Parathyroid adenoma (tissue), 2 donors: ENCODE measurements around the gene TAS2R41.

Experiments used
- H2AFZ ChIP-seq: fragments of 300-600 bp; sonication (generic); one replicate; pipeline ENCODE4 v1.7.0; 2017; ENCODE audit warnings: antibody characterized with exemption, mild to moderate bottlenecking
- H3K27ac ChIP-seq: fragments of 300-600 bp; sonication (generic); one replicate; pipeline ENCODE4 v1.7.0; 2017
- H3K27me3 ChIP-seq: fragments of 300-600 bp; sonication (generic); one replicate; pipeline ENCODE4 v1.7.0; 2017; ENCODE audit warnings: low read length; ENCODE audit not compliant: control insufficient read depth, insufficient read depth
- H3K36me3 ChIP-seq: fragments of 300-600 bp; sonication (generic); one replicate; pipeline ENCODE4 v1.7.0; 2017; ENCODE audit warnings: low read length; ENCODE audit not compliant: control insufficient read depth, insufficient read depth
- H3K4me1 ChIP-seq: fragments of 300-600 bp; sonication (generic); one replicate; pipeline ENCODE4 v1.7.0; 2017; ENCODE audit warnings: control low read depth
- H3K4me2 ChIP-seq: fragments of 300-600 bp; sonication (generic); one replicate; pipeline ENCODE4 v1.7.0; 2017; ENCODE audit warnings: low read length
- H3K4me3 ChIP-seq: fragments of 300-600 bp; sonication (generic); one replicate; pipeline ENCODE4 v1.7.0; 2017; ENCODE audit warnings: low read depth, low read length
- H3K79me2 ChIP-seq: fragments of 300-600 bp; sonication (generic); one replicate; pipeline ENCODE4 v1.7.0; 2017; ENCODE audit warnings: control low read depth
- H3K9ac ChIP-seq: fragments of 300-600 bp; sonication (generic); one replicate; pipeline ENCODE4 v1.7.0; 2017; ENCODE audit warnings: mild to moderate bottlenecking
- H3K9me3 ChIP-seq: fragments of 300-600 bp; sonication (generic); one replicate; pipeline ENCODE4 v1.7.0; 2017; ENCODE audit warnings: low read length; ENCODE audit not compliant: control insufficient read depth
- CTCF ChIP-seq: fragments of 300-600 bp; sonication (generic); IDR thresholded peaks from one replicate; pipeline ENCODE4 v1.7.0; 2017; ENCODE audit warnings: antibody characterized with exemption, mild to moderate bottlenecking
- donor health status: primary hyperparathyroidism.

Gene TAS2R41

GRCh38 chr7:143504215-143504936, 26.7 kb downstream of the TAS2R41 start:
- Histone ChIP-seq H3K9me3 (no peaks in the 10 kb centered on the region), H3K27me3 (no peaks in the 10 kb centered on the region), H3K27ac (no peak overlapping the region), H3K36me3 (no peaks in the 10 kb centered on the region), H3K4me3 (no peak overlapping the region), H3K4me1 (peaks cover 50% of the 10 kb centered on the region), H3K4me2 (no peak overlapping the region), H2AFZ (peak overlapping the region; percentile 59), H3K9ac (no peak overlapping the region), H3K79me2 (no peaks in the 10 kb centered on the region)
- TF ChIP-seq CTCF = no peak

- no peak overlapping the region for H3K4me3 ChIP-seq
- peaks cover 45% of the 10 kb centered on the region for H3K4me1 ChIP-seq
- no peak overlapping the region for H3K27ac ChIP-seq
- H2AFZ ChIP-seq = peak overlapping the region; percentile 59
- H3K36me3 ChIP-seq = no peaks in the 10 kb centered on the region
- no peaks in the 10 kb centered on the region for H3K79me2 ChIP-seq
- no peaks in the 10 kb centered on the region for H3K9me3 ChIP-seq
- no peak overlapping the region for H3K9ac ChIP-seq
- no peak overlapping the region for H3K4me2 ChIP-seq
- no peaks in the 10 kb centered on the region for H3K27me3 ChIP-seq
- TF ChIP-seq CTCF = peak; percentile 31
Observed at GRCh38 chr7:143504937-143505297, 27.2 kb downstream of the TAS2R41 start.

GRCh38 chr7:143505838-143506237, 28.2 kb downstream of the TAS2R41 start:
- Histone ChIP-seq H3K79me2 (no peaks in the 10 kb centered on the region), H2AFZ (no peak overlapping the region), H3K9me3 (no peaks in the 10 kb centered on the region), H3K9ac (no peak overlapping the region), H3K4me3 (no peak overlapping the region), H3K27ac (no peak overlapping the region), H3K4me1 (peaks cover 40% of the 10 kb centered on the region), H3K4me2 (no peak overlapping the region), H3K36me3 (no peaks in the 10 kb centered on the region), H3K27me3 (no peaks in the 10 kb centered on the region)
- no peak for TF ChIP-seq CTCF

GRCh38 chr7:143507094-143507518, 29.4 kb downstream of the TAS2R41 start:
- H3K27me3 ChIP-seq = no peaks in the 10 kb centered on the region
- no peaks in the 10 kb centered on the region for H3K36me3 ChIP-seq
- peaks cover 31% of the 10 kb centered on the region for H3K4me1 ChIP-seq
- no peak overlapping the region for H3K4me2 ChIP-seq
- peak overlapping the region; percentile 19 for H3K27ac ChIP-seq
- H3K9me3 ChIP-seq = no peaks in the 10 kb centered on the region
- H3K4me3 ChIP-seq = peak overlapping the region; percentile 7
- H3K9ac ChIP-seq = no peak overlapping the region
- no peak overlapping the region for H2AFZ ChIP-seq
- no peak for TF ChIP-seq CTCF
- no peaks in the 10 kb centered on the region for H3K79me2 ChIP-seq

- no peak overlapping the region for H2AFZ ChIP-seq
Observed at GRCh38 chr7:143507534-143508055, 29.9 kb downstream of the TAS2R41 start.

More at GRCh38 chr7:143507534-143508055, 29.9 kb downstream of the TAS2R41 start:
- H3K36me3 ChIP-seq = no peaks in the 10 kb centered on the region
- peaks cover 35% of the 10 kb centered on the region for H3K4me1 ChIP-seq
- no peak overlapping the region for H3K4me2 ChIP-seq
- H3K9me3 ChIP-seq = no peaks in the 10 kb centered on the region
- no peaks in the 10 kb centered on the region for H3K79me2 ChIP-seq
- no peak for TF ChIP-seq CTCF
- peak overlapping the region; percentile 7 for H3K4me3 ChIP-seq
- peak overlapping the region; percentile 19 for H3K27ac ChIP-seq
- H3K9ac ChIP-seq = no peak overlapping the region
- H3K27me3 ChIP-seq = no peaks in the 10 kb centered on the region
